ENCODE measurements around the gene OGG1.

Gene OGG1

DNA sequence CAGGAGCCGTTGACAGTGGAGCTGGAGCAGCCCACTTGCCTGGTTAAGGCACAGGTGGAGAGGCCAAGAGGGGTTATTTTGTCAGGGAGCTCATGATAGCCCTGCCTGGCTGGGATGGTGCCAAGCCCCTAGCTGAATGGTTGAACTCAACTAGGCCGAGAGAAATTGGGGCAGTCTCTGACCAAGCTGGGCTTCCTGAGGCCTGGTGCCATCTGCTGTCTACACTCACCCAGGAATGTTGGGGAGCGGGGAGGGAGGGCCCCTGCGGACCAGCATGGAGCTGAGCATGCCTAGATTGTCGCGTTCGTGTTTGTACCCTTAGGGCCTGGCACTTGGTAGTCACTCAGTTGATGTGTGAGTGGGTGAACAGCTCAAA lies 17.0 kb upstream of the OGG1 start:
- H3K4me1 Mint-ChIP-seq: peaks cover 64% of the 10 kb centered on the region
- H3K27me3 Mint-ChIP-seq: peaks cover 17% of the 10 kb centered on the region
- CTCF ChIA-PET: interaction anchor here (1.2 to 2.1 kb wide), 8 partner anchors 10 to 229 kb away, joined by 3 to 12 read pairs (median 4); partner anchors contain the start of genes ARPC4 and OGG1
- no peaks in the 10 kb centered on the region for H3K9me3 Mint-ChIP-seq
- DNase-seq: no peak
- peak overlapping the region; percentile 99 for H3K4me3 Mint-ChIP-seq
- H3K36me3 Mint-ChIP-seq: peaks cover 33% of the 10 kb centered on the region
- H3K27ac Mint-ChIP-seq: peak overlapping the region; percentile 94

DNA sequence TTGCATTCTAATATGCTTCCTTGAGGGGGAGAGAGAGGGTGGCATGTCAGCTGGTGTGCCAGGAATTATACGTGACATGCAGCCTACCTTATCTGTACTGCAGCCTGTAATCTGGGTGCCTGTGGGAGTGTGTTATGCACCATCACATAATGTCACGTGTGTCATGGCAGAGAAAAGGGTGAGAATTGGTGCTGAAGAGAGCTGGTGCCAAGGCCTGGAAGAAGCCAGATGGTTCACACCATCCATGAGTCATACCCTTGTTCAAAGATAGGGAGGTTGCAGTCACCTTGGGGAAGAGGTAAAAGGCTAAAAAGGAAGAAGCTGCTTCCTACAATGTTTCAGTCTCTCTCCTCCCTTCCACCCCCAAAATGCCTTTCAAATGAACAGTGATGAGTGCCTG lies 12.9 kb upstream of the OGG1 start:
- peaks cover 65% of the 10 kb centered on the region for H3K36me3 Mint-ChIP-seq
- CTCF ChIA-PET: interaction anchor here (0.8 to 4.1 kb wide), 2 partner anchors 10 to 11 kb away, joined by 3 to 19 read pairs; no protein-coding TSS in a partner anchor
- no peak for DNase-seq
- no peaks in the 10 kb centered on the region for H3K27me3 Mint-ChIP-seq
- H3K9me3 Mint-ChIP-seq: no peaks in the 10 kb centered on the region
- peak overlapping the region; percentile 25 for H3K27ac Mint-ChIP-seq
- H3K4me1 Mint-ChIP-seq: peaks cover 53% of the 10 kb centered on the region
- H3K4me3 Mint-ChIP-seq: no peak overlapping the region

DNA sequence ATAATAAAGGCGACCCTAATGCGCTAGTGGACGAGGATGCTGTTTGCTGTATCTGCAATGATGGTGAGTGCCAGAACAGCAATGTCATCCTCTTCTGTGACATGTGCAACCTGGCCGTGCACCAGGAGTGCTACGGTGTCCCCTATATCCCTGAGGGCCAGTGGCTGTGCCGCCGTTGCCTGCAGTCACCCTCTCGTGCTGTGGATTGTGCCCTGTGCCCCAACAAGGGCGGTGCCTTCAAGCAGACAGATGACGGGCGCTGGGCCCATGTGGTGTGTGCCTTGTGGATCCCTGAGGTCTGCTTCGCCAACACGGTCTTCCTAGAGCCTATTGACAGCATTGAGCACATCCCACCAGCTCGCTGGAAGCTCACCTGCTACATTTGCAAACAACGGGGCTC lies 10.6 kb upstream of the OGG1 start:
- no peak overlapping the region for H3K27ac Mint-ChIP-seq
- peaks cover 45% of the 10 kb centered on the region for H3K4me1 Mint-ChIP-seq
- no peak overlapping the region for H3K4me3 Mint-ChIP-seq
- no peaks in the 10 kb centered on the region for H3K9me3 Mint-ChIP-seq
- H3K27me3 Mint-ChIP-seq: no peaks in the 10 kb centered on the region
- DNase-seq: no peak
- CTCF ChIA-PET: interaction anchor here (1.5 to 4.1 kb wide), 2 partner anchors 11 to 12 kb away, joined by 3 to 19 read pairs; partner anchors contain the start of gene OGG1
- peaks cover 72% of the 10 kb centered on the region for H3K36me3 Mint-ChIP-seq

DNA sequence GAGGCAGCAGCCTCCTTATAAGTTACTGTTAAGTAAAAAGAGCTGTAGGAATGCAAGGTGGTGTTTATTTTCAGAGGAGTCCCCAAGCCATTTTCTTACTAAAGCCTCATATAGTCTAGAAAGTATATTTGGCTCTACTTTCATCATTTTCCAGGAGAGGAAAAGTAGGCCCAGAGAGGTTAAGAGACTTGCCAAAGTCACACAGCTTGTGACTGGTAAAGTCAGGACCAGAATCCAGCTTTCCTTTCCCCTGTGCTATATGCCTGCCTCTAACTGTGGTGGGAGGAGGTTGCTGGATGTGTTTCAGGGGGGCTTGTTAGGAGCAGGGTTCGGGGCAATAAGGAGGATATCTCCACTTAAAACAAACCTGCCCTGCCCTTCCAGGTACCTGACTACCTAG lies 7.2 kb upstream of the OGG1 start:
- H3K27me3 Mint-ChIP-seq: no peaks in the 10 kb centered on the region
- CTCF ChIA-PET: interaction anchor here (0.9 kb wide), 1 partner anchor 9 kb away, joined by 4 read pairs; no protein-coding TSS in a partner anchor
- H3K36me3 Mint-ChIP-seq: peaks cover 82% of the 10 kb centered on the region
- no peak overlapping the region for H3K27ac Mint-ChIP-seq
- no peak for DNase-seq
- H3K4me1 Mint-ChIP-seq: peaks cover 24% of the 10 kb centered on the region
- no peaks in the 10 kb centered on the region for H3K9me3 Mint-ChIP-seq
- no peak overlapping the region for H3K4me3 Mint-ChIP-seq

DNA sequence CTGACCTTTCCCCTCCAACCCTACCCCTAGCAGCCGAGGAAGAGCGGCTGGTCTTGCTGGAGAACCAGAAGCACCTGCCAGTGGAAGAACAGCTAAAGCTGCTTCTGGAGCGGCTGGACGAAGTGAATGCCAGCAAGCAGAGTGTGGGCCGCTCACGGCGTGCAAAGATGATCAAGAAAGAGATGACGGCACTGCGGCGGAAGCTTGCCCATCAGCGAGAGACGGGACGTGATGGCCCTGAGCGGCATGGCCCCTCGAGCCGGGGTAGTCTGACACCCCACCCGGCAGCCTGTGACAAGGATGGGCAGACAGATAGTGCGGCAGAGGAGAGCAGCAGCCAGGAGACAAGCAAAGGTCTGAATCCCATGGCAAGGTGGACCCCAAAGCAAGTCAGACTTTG lies 6.2 kb upstream of the OGG1 start:
- DNase-seq: no peak
- CTCF ChIA-PET: no interaction called here
- H3K9me3 Mint-ChIP-seq: no peaks in the 10 kb centered on the region
- no peak overlapping the region for H3K27ac Mint-ChIP-seq
- no peaks in the 10 kb centered on the region for H3K27me3 Mint-ChIP-seq
- H3K4me3 Mint-ChIP-seq: no peak overlapping the region
- peaks cover 24% of the 10 kb centered on the region for H3K4me1 Mint-ChIP-seq
- peaks cover 82% of the 10 kb centered on the region for H3K36me3 Mint-ChIP-seq

DNA sequence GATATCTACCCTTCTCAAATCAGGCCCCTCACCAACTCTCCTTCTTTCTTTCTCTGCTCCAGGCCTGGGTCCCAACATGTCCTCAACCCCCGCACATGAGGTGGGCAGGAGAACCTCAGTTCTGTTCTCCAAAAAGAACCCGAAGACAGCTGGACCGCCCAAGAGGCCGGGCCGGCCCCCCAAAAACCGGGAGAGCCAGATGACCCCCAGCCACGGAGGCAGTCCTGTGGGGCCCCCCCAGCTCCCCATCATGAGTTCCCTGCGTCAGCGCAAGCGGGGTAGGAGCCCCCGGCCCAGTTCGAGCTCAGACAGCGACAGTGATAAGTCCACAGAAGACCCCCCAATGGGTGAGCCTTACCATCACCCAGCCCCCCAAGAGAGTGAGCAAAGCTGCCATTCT lies 5.6 kb upstream of the OGG1 start:
- Mint-ChIP-seq H3K27me3 (no peaks in the 10 kb centered on the region), H3K4me3 (no peak overlapping the region), H3K36me3 (peaks cover 80% of the 10 kb centered on the region), H3K27ac (no peak overlapping the region), H3K9me3 (no peaks in the 10 kb centered on the region), H3K4me1 (peaks cover 26% of the 10 kb centered on the region)
- DNase-seq: no peak
- CTCF ChIA-PET: no interaction called here

DNA sequence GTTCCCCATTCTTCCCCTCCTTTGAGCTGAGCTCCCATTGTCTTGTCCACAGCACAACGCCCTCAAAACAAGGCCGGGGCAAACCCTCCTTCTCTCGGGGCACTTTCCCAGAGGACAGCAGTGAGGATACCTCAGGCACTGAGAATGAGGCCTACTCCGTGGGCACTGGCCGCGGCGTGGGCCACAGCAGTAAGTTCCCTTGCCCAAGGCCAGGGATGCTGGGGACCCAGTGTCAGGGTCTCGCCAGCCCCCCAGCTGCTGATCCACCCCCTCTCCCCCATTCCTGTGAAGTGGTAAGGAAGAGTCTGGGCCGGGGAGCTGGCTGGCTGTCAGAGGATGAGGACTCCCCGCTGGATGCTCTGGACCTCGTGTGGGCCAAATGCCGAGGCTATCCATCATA lies 4.2 kb upstream of the OGG1 start:
- Mint-ChIP-seq H3K36me3 (peaks cover 75% of the 10 kb centered on the region), H3K27ac (no peak overlapping the region)
- DNase-seq: no peak

GRCh38 chr3:9746330-9746729 lies 3.4 kb upstream of the OGG1 start:
- no peak for DNase-seq
- H3K36me3 Mint-ChIP-seq: peaks cover 73% of the 10 kb centered on the region

More for the DNA sequence above, 4.2 kb upstream of the OGG1 start:
- Mint-ChIP-seq H3K9me3 (no peaks in the 10 kb centered on the region), H3K27me3 (no peaks in the 10 kb centered on the region), H3K4me1 (peaks cover 33% of the 10 kb centered on the region), H3K4me3 (no peak overlapping the region)
- CTCF ChIA-PET: interaction anchor here (0.6 to 2.0 kb wide), 3 partner anchors 12 to 382 kb away, joined by 3 to 6 read pairs (median 5); no protein-coding TSS in a partner anchor

GRCh38 chr3:9747267-9747666 lies 2.5 kb upstream of the OGG1 start:
- CTCF ChIA-PET: no interaction called here
- H3K36me3 Mint-ChIP-seq: peaks cover 77% of the 10 kb centered on the region
- DNase-seq: no peak
- H3K9me3 Mint-ChIP-seq: no peaks in the 10 kb centered on the region
- no peak overlapping the region for H3K4me3 Mint-ChIP-seq
- H3K27ac Mint-ChIP-seq: no peak overlapping the region
- no peaks in the 10 kb centered on the region for H3K27me3 Mint-ChIP-seq
- peaks cover 44% of the 10 kb centered on the region for H3K4me1 Mint-ChIP-seq

More at GRCh38 chr3:9746330-9746729, 3.4 kb upstream of the OGG1 start:
- Mint-ChIP-seq H3K4me1 (peaks cover 41% of the 10 kb centered on the region), H3K4me3 (no peak overlapping the region), H3K9me3 (no peaks in the 10 kb centered on the region), H3K27ac (no peak overlapping the region), H3K27me3 (no peaks in the 10 kb centered on the region)
- CTCF ChIA-PET: interaction anchor here (1.6 to 2.0 kb wide), 2 partner anchors 13 to 19 kb away, joined by 5 to 6 read pairs; no protein-coding TSS in a partner anchor

- H3K4me1 Mint-ChIP-seq: peaks cover 41% of the 10 kb centered on the region
- H3K4me3 Mint-ChIP-seq: no peak overlapping the region
- no peak overlapping the region for H3K27ac Mint-ChIP-seq
- DNase-seq: no peak
- H3K27me3 Mint-ChIP-seq: no peaks in the 10 kb centered on the region
- CTCF ChIA-PET: interaction anchor here (0.9 kb wide), 1 partner anchor 11 kb away, joined by 3 read pairs; no protein-coding TSS in a partner anchor
- H3K36me3 Mint-ChIP-seq: peaks cover 70% of the 10 kb centered on the region
- H3K9me3 Mint-ChIP-seq: no peaks in the 10 kb centered on the region
Observed at GRCh38 chr3:9748031-9748430, 1.7 kb upstream of the OGG1 start.

GRCh38 chr3:9749296-9749644 lies 482 bp upstream of the OGG1 start:
- no peak for DNase-seq
- peaks cover 48% of the 10 kb centered on the region for H3K4me1 Mint-ChIP-seq
- H3K36me3 Mint-ChIP-seq: peaks cover 61% of the 10 kb centered on the region
- peak overlapping the region; percentile 96 for H3K27ac Mint-ChIP-seq
- peak overlapping the region; percentile 92 for H3K4me3 Mint-ChIP-seq
- CTCF ChIA-PET: interaction anchor here (1.5 to 2.7 kb wide), 3 partner anchors 16 to 44 kb away, joined by 4 to 12 read pairs (median 7); partner anchors contain the start of gene ARPC4
- no peaks in the 10 kb centered on the region for H3K27me3 Mint-ChIP-seq
- no peaks in the 10 kb centered on the region for H3K9me3 Mint-ChIP-seq

DNA sequence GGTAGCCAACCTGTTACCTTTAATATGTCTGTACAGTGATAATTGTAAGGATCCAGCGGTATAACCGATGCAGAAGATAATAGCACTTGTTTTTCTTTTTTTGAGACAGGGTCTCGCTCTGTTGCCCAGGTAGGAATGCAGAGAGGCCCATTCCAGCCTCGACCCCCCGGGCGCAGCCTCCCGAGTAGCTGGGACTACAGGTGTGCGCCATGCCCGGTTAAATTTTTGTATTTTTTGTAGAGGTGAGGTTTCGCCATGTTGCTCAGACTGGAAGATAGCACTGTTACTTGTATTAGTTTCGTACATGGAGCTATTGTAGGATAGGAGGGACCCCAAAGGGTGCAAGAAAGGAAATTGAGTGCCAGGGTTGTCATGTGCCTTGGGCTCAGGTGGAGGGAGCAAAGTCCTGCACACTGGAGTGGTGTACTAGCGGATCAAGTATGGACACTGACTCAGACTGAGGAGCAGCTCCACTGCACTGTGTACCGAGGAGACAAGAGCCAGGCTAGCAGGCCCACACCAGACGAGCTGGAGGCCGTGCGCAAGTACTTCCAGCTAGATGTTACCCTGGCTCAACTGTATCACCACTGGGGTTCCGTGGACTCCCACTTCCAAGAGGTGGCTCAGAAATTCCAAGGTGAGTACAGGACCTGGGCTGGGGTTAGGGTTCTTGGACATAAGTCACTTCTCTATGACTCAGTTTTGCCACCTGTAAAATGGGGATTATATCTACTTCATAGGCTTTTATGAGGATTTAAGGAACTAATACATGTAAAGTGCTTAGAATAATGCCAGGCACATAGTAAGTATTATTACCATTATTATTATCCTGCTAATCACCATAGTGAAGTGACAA lies 1.0 kb downstream of the OGG1 start:
- Mint-ChIP-seq H3K27ac (peak overlapping the region; percentile 96), H3K4me1 (peaks cover 60% of the 10 kb centered on the region), H3K4me3 (peak overlapping the region; percentile 92), H3K36me3 (peaks cover 59% of the 10 kb centered on the region), H3K27me3 (no peaks in the 10 kb centered on the region), H3K9me3 (no peaks in the 10 kb centered on the region)
- DNase-seq: no peak
- CTCF ChIA-PET: interaction anchor here (0.8 to 2.7 kb wide), 2 partner anchors 18 to 23 kb away, joined by 6 to 12 read pairs; no protein-coding TSS in a partner anchor

DNA sequence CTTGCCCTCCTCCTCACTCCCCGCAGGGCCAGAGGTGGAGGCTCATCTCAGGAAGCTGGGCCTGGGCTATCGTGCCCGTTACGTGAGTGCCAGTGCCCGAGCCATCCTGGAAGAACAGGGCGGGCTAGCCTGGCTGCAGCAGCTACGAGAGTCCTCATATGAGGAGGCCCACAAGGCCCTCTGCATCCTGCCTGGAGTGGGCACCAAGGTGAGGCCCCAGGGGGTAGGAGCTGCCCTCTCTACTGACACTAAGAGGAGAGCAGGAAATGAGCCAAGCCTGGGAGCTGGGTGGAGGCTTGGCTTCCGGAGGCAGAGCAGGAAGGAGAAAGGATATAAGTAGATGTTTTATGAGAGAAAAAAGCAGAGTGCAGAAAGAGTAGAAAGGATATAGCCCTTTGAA lies 4.9 kb downstream of the OGG1 start:
- Mint-ChIP-seq H3K4me3 (peak overlapping the region; percentile 55), H3K27ac (peak overlapping the region; percentile 74), H3K27me3 (no peaks in the 10 kb centered on the region), H3K4me1 (peaks cover 48% of the 10 kb centered on the region), H3K9me3 (no peaks in the 10 kb centered on the region), H3K36me3 (peaks cover 55% of the 10 kb centered on the region)
- CTCF ChIA-PET: interaction anchor here (1.9 kb wide), 1 partner anchor 27 kb away, joined by 6 read pairs; no protein-coding TSS in a partner anchor
- DNase-seq: peak; percentile 34

- no peak overlapping the region for H3K27ac Mint-ChIP-seq
- CTCF ChIA-PET: no interaction called here
- H3K4me1 Mint-ChIP-seq: peaks cover 23% of the 10 kb centered on the region
- no peaks in the 10 kb centered on the region for H3K9me3 Mint-ChIP-seq
- DNase-seq: no peak
- no peak overlapping the region for H3K4me3 Mint-ChIP-seq
- H3K36me3 Mint-ChIP-seq: peaks cover 49% of the 10 kb centered on the region
- H3K27me3 Mint-ChIP-seq: no peaks in the 10 kb centered on the region
Observed at GRCh38 chr3:9757427-9757826, 7.7 kb downstream of the OGG1 start.

Measured in activated naive CD4-positive, alpha-beta T cell treated with anti-CD3 and anti-CD28 coated beads, Interleukin-2, amount 10 ng/mL, durations not matched to agents 7 days and 5 days (primary cell).